ENCODE measurements around the gene VAMP8.

GRCh38 chr2:85597241-85597640 lies 19.9 kb downstream of the VAMP8 start:
- TF ChIP-seq ZFP30 (CRISPR knock-in tag; IDR thresholded peaks at IDR 0.05) (no peak), ARNTL (CRISPR knock-in tag; IDR thresholded peaks at IDR 0.05; ENCODE audit: borderline replicate concordance, low read depth) (no peak), GLIS3 (CRISPR knock-in tag; IDR thresholded peaks at IDR 0.05) (no peak), OSR1 (CRISPR knock-in tag; IDR thresholded peaks at IDR 0.05) (no peak), ESRRG (CRISPR knock-in tag; IDR thresholded peaks at IDR 0.05) (no peak), CREB5 (CRISPR knock-in tag; IDR thresholded peaks at IDR 0.05; ENCODE audit: low read depth) (no peak), RARB (CRISPR knock-in tag; IDR thresholded peaks at IDR 0.05) (no peak), ZNF565 (CRISPR knock-in tag; conservative IDR thresholded peaks at IDR 0.05; ENCODE audit: low read depth) (no peak), ZNF8 (CRISPR knock-in tag; IDR thresholded peaks at IDR 0.05) (no peak)
- TF ChIP-seq, protein P1, sequence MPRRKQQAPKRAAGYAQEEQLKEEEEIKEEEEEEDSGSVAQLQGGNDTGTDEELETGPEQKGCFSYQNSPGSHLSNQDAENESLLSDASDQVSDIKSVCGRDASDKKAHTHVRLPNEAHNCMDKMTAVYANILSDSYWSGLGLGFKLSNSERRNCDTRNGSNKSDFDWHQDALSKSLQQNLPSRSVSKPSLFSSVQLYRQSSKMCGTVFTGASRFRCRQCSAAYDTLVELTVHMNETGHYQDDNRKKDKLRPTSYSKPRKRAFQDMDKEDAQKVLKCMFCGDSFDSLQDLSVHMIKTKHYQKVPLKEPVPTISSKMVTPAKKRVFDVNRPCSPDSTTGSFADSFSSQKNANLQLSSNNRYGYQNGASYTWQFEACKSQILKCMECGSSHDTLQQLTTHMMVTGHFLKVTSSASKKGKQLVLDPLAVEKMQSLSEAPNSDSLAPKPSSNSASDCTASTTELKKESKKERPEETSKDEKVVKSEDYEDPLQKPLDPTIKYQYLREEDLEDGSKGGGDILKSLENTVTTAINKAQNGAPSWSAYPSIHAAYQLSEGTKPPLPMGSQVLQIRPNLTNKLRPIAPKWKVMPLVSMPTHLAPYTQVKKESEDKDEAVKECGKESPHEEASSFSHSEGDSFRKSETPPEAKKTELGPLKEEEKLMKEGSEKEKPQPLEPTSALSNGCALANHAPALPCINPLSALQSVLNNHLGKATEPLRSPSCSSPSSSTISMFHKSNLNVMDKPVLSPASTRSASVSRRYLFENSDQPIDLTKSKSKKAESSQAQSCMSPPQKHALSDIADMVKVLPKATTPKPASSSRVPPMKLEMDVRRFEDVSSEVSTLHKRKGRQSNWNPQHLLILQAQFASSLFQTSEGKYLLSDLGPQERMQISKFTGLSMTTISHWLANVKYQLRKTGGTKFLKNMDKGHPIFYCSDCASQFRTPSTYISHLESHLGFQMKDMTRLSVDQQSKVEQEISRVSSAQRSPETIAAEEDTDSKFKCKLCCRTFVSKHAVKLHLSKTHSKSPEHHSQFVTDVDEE (CRISPR knock-in tag; IDR thresholded peaks at IDR 0.05), result no peak
- TF ChIP-seq, protein P2, sequence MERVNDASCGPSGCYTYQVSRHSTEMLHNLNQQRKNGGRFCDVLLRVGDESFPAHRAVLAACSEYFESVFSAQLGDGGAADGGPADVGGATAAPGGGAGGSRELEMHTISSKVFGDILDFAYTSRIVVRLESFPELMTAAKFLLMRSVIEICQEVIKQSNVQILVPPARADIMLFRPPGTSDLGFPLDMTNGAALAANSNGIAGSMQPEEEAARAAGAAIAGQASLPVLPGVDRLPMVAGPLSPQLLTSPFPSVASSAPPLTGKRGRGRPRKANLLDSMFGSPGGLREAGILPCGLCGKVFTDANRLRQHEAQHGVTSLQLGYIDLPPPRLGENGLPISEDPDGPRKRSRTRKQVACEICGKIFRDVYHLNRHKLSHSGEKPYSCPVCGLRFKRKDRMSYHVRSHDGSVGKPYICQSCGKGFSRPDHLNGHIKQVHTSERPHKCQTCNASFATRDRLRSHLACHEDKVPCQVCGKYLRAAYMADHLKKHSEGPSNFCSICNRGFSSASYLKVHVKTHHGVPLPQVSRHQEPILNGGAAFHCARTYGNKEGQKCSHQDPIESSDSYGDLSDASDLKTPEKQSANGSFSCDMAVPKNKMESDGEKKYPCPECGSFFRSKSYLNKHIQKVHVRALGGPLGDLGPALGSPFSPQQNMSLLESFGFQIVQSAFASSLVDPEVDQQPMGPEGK (CRISPR knock-in tag; IDR thresholded peaks at IDR 0.05; ENCODE audit: borderline replicate concordance), result no peak
- TF ChIP-seq, protein P3, sequence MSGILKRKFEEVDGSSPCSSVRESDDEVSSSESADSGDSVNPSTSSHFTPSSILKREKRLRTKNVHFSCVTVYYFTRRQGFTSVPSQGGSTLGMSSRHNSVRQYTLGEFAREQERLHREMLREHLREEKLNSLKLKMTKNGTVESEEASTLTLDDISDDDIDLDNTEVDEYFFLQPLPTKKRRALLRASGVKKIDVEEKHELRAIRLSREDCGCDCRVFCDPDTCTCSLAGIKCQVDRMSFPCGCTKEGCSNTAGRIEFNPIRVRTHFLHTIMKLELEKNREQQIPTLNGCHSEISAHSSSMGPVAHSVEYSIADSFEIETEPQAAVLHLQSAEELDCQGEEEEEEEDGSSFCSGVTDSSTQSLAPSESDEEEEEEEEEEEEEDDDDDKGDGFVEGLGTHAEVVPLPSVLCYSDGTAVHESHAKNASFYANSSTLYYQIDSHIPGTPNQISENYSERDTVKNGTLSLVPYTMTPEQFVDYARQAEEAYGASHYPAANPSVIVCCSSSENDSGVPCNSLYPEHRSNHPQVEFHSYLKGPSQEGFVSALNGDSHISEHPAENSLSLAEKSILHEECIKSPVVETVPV (CRISPR knock-in tag; IDR thresholded peaks at IDR 0.05), result no peak
- TF ChIP-seq, protein P4, sequence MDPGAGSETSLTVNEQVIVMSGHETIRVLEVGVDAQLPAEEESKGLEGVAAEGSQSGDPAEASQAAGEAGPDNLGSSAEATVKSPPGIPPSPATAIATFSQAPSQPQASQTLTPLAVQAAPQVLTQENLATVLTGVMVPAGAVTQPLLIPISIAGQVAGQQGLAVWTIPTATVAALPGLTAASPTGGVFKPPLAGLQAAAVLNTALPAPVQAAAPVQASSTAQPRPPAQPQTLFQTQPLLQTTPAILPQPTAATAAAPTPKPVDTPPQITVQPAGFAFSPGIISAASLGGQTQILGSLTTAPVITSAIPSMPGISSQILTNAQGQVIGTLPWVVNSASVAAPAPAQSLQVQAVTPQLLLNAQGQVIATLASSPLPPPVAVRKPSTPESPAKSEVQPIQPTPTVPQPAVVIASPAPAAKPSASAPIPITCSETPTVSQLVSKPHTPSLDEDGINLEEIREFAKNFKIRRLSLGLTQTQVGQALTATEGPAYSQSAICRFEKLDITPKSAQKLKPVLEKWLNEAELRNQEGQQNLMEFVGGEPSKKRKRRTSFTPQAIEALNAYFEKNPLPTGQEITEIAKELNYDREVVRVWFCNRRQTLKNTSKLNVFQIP (CRISPR knock-in tag; IDR thresholded peaks at IDR 0.05; ENCODE audit: borderline replicate concordance, low read depth), result no peak

All from SK-N-SH treated with all-trans-retinoic acid at 6 μM for 48 hours (cell line).